CD4-positive, alpha-beta T cell (primary cell): Measurements from ENCODE around the gene ASPA. TPM values are rescaled to one million over a fixed set of nuclear protein-coding genes. Genes with fewer than 3 reads are reported as not detected.

Experiments used
- ATAC-seq: fragments of 200-7000 bp; cut with Tn5 transposase; one replicate; pipeline ENCODE4 v1.10.0; 2022; ENCODE audit warnings: mild to moderate bottlenecking; ENCODE audit not compliant: poor library complexity
- CTCF ChIA-PET: fragments of 350-600 bp; sonication (Branson Sonifier 250); formaldehyde crosslinking; loops from one replicate; lab custom pipeline; 2021; ENCODE audit warnings: antibody characterized with exemption, inconsistent platforms; lab: Charles Lee
- POLR2A ChIA-PET: fragments of 350-600 bp; sonication (Branson Sonifier 250); formaldehyde crosslinking; loops from one replicate; lab custom pipeline; 2021; ENCODE audit warnings: antibody characterized with exemption, inconsistent platforms; lab: Charles Lee
- DNase-seq, 14 experiments: peaks; one replicate each; pipeline ENCODE4 v3.0.0-alpha.2; 2013 to 2020; ENCODE audit warnings: mixed read lengths in 2 of 14
- H3K27ac ChIP-seq, 2 donors: one replicate each; pipeline versions ENCODE4 v1.5.1 to v1.7.0; 2013; ENCODE audit warnings: low read length in 2 of 2, low read depth in 1 of 2, mild to moderate bottlenecking in 1 of 2
- H3K27me3 ChIP-seq, 2 experiments: 1 replicate in 1 of 2; 2 replicates in 1 of 2; pipeline versions ENCODE4 v1.6.1 to v1.7.0; 2013; ENCODE audit warnings: low read length in 2 of 2, control low read depth in 1 of 2, mild to moderate bottlenecking in 1 of 2, moderate library complexity in 1 of 2; ENCODE audit not compliant: insufficient read depth in 2 of 2, control insufficient read depth in 1 of 2
- H3K36me3 ChIP-seq: one replicate; pipeline ENCODE4 v1.6.1; 2013; ENCODE audit warnings: low read length, control low read depth; ENCODE audit not compliant: insufficient read depth
- H3K4me1 ChIP-seq: one replicate; pipeline ENCODE4 v1.6.1; 2013; ENCODE audit warnings: low read length, control low read depth; ENCODE audit not compliant: insufficient read depth
- H3K4me3 ChIP-seq: one replicate; pipeline ENCODE4 v1.5.1; 2013; ENCODE audit warnings: mild to moderate bottlenecking, low read length, moderate library complexity
- H3K9me3 ChIP-seq, 2 experiments: 1 replicate in 1 of 2; 2 replicates in 1 of 2; pipeline versions ENCODE4 v1.6.1 to v1.7.0; 2013; ENCODE audit warnings: low read length in 2 of 2, mild to moderate bottlenecking in 2 of 2, control low read depth in 1 of 2, moderate library complexity in 1 of 2; ENCODE audit not compliant: control insufficient read depth in 1 of 2, insufficient read depth in 1 of 2
- H3K27ac Mint-ChIP-seq: one replicate; pipeline ENCODE4 v1.8.0; 2020; ENCODE audit warnings: mixed read lengths
- H3K27me3 Mint-ChIP-seq: one replicate; pipeline ENCODE4 v1.8.0; 2021; ENCODE audit warnings: mixed read lengths
- H3K36me3 Mint-ChIP-seq: one replicate; pipeline ENCODE4 v1.8.0; 2021; ENCODE audit warnings: low read depth, mixed read lengths
- H3K4me1 Mint-ChIP-seq: one replicate; pipeline ENCODE4 v1.8.0; 2021; ENCODE audit warnings: low read depth, mixed read lengths
- H3K4me3 Mint-ChIP-seq: one replicate; pipeline ENCODE4 v1.8.0; 2020; ENCODE audit warnings: mild to moderate bottlenecking, mixed read lengths
- H3K9me3 Mint-ChIP-seq: one replicate; pipeline ENCODE4 v1.8.0; 2020; ENCODE audit warnings: mixed read lengths
- CTCF ChIP-seq: fragments of 200-600 bp; IDR thresholded peaks from one replicate; pipeline ENCODE4 v1.8.0; 2022; ENCODE audit warnings: antibody characterized with exemption, mild to moderate bottlenecking
- intact Hi-C, 2 experiments: fragments of 100-400 bp; cut with DNase I in 1 of 2; cut with micrococcal nuclease in 1 of 2; formaldehyde crosslinking; loops; one replicate each; pipeline versions ENCODE4 v1.15.1 to v1.9.0; 2023 to 2025; cut with DNase I, micrococcal nuclease
- total RNA-seq, 174 experiments: library from RNA in 2 of 174; stranded (reverse) in 2 of 174; gene quantifications; one replicate each; pipeline ENCODE4 v1.2.3 and lab custom pipeline; 2021 to 2026

The ASPA gene
- total RNA-seq, 2 experiments from 2014 or later, result not detected

GRCh38 chr17:3526971-3527370, 51.2 kb downstream of the ASPA start:
- no peaks in the 10 kb centered on the region for H3K4me1 Mint-ChIP-seq
- Histone ChIP-seq H3K27me3 (no peaks in the 10 kb centered on the region), H3K9me3 (no peaks in the 10 kb centered on the region), H3K27ac (no peak overlapping the region), H3K4me1 (no peaks in the 10 kb centered on the region), H3K4me3 (no peak overlapping the region), H3K36me3 (no peaks in the 10 kb centered on the region)
- intact Hi-C loops, result no loop called here
- H3K4me3 Mint-ChIP-seq, result no peak overlapping the region
- ChIA-PET POLR2A (no interaction called here), CTCF (no interaction called here)
- H3K9me3 Mint-ChIP-seq, result no peaks in the 10 kb centered on the region
- H3K27me3 Mint-ChIP-seq, result peaks cover 5% of the 10 kb centered on the region
- no peak for ATAC-seq
- H3K36me3 Mint-ChIP-seq, result no peaks in the 10 kb centered on the region
- H3K27ac Mint-ChIP-seq, result no peak overlapping the region
- no peak for DNase-seq
- TF ChIP-seq CTCF, result no peak

GRCh38 chr17:3527468-3527867, 51.7 kb downstream of the ASPA start:
- intact Hi-C loops, result no loop called here
- H3K27me3 Mint-ChIP-seq, result peaks cover 5% of the 10 kb centered on the region
- H3K4me3 Mint-ChIP-seq, result no peak overlapping the region
- no peaks in the 10 kb centered on the region for H3K27me3 ChIP-seq
- H3K36me3 Mint-ChIP-seq, result no peaks in the 10 kb centered on the region
- H3K27ac Mint-ChIP-seq, result no peak overlapping the region
- H3K9me3 ChIP-seq, result peaks cover 0 to 2% of the 10 kb centered on the region in 2 experiments
- no peak overlapping the region for H3K4me3 ChIP-seq
- DNase-seq (no peak), ATAC-seq (no peak)
- no peaks in the 10 kb centered on the region for H3K36me3 ChIP-seq
- no peaks in the 10 kb centered on the region for H3K9me3 Mint-ChIP-seq
- H3K4me1 Mint-ChIP-seq, result no peaks in the 10 kb centered on the region
- POLR2A ChIA-PET, result no interaction called here
- no peak overlapping the region for H3K27ac ChIP-seq
- TF ChIP-seq CTCF, result no peak
- CTCF ChIA-PET, result no interaction called here
- no peaks in the 10 kb centered on the region for H3K4me1 ChIP-seq

- no peaks in the 10 kb centered on the region for H3K36me3 ChIP-seq
- ChIA-PET POLR2A (no interaction called here), CTCF (no interaction called here)
- H3K27ac ChIP-seq, result no peak overlapping the region
- H3K4me3 ChIP-seq, result no peak overlapping the region
- H3K9me3 Mint-ChIP-seq, result no peaks in the 10 kb centered on the region
- TF ChIP-seq CTCF, result no peak
- H3K27ac Mint-ChIP-seq, result no peak overlapping the region
- intact Hi-C loops, result no loop called here
- H3K9me3 ChIP-seq, result peaks cover 0 to 6% of the 10 kb centered on the region in 2 experiments
- no peaks in the 10 kb centered on the region for H3K4me1 ChIP-seq
- no peaks in the 10 kb centered on the region for H3K27me3 ChIP-seq
- DNase-seq (no peak), ATAC-seq (no peak)
- H3K36me3 Mint-ChIP-seq, result no peaks in the 10 kb centered on the region
- H3K4me3 Mint-ChIP-seq, result no peak overlapping the region
- peaks cover 5% of the 10 kb centered on the region for H3K27me3 Mint-ChIP-seq
- H3K4me1 Mint-ChIP-seq, result no peaks in the 10 kb centered on the region
Measured at GRCh38 chr17:3527896-3528295, 52.1 kb downstream of the ASPA start.
